Right lung (tissue), 10 donors: Measurements from ENCODE around the gene LHX6. TPM values are rescaled to one million over a fixed set of nuclear protein-coding genes. Genes with fewer than 3 reads are reported as not detected.

Experiments used
- DNase-seq, 2 donors: peaks; one replicate each; pipeline ENCODE4 v3.0.0-alpha.2; 2013
- long read RNA-seq, 8 donors: transcript quantifications; one replicate each; lab custom pipeline, GENCODE V29; 2026
- polyA plus RNA-seq, 5 donors: library from polyadenylated mRNA; unstranded; fragments of 120-200 nt; gene quantifications; one replicate each; pipeline versions ENCODE4 v1.2.1 to v1.2.3, GENCODE V29; 2013; ENCODE audit warnings: inconsistent platforms in 1 of 5, low replicate concordance in 1 of 5; ENCODE audit not compliant: insufficient read length in 5 of 5, insufficient read depth in 1 of 5

Gene LHX6
- 10 to 100 TPM; 16.3 to 21.4 (median 18.2) TPM for polyA plus RNA-seq
- long read RNA-seq, donor 1, partial matches to known transcripts, result 0 of 2 reads
- long read RNA-seq, donor 1, other reads (novel, unspliced or antisense), result 0 of 2 reads
- long read RNA-seq, donor 2, partial matches to known transcripts, result 0 of 3 reads
- long read RNA-seq, donor 2, other reads (novel, unspliced or antisense), result 0 of 3 reads
- long read RNA-seq, donor 3, partial matches to known transcripts, result 13 of 16 reads
- long read RNA-seq, donor 3, other reads (novel, unspliced or antisense), result 0 of 16 reads
- long read RNA-seq, donor 4, partial matches to known transcripts, result 0 of 5 reads
- long read RNA-seq, donor 4, other reads (novel, unspliced or antisense), result 0 of 5 reads
- long read RNA-seq, donor 5, partial matches to known transcripts, result 0 of 5 reads
- long read RNA-seq, donor 5, other reads (novel, unspliced or antisense), result 0 of 5 reads
- long read RNA-seq, donor 6, partial matches to known transcripts, result 0 of 3 reads
- long read RNA-seq, donor 6, other reads (novel, unspliced or antisense), result 0 of 3 reads
- long read RNA-seq, donor 7, partial matches to known transcripts, result 0 of 2 reads
- long read RNA-seq, donor 7, other reads (novel, unspliced or antisense), result 0 of 2 reads
- long read RNA-seq, donor 8, result 0 reads

- DNase-seq, result no peak
Measured at GRCh38 chr9:122228568-122229484, at the start of gene LHX6. TSS of gene LHX6 (minus strand) at chr9:122228957. CDS start at chr9:122228740, 217 bp downstream.

GRCh38 chr9:122277285-122277897 is 48.6 kb upstream of the LHX6 start:
- DNase-seq, result no peak

GRCh38 chr9:122276096-122276495 is 47.3 kb upstream of the LHX6 start:
- DNase-seq, result no peak

GRCh38 chr9:122274055-122274454 is 45.3 kb upstream of the LHX6 start:
- DNase-seq, result no peak

GRCh38 chr9:122268041-122268814 is 39.5 kb upstream of the LHX6 start:
- DNase-seq, result no peak

- no peak for DNase-seq
Measured at GRCh38 chr9:122265149-122265915, 36.6 kb upstream of the LHX6 start.

GRCh38 chr9:122264360-122265148 is 35.8 kb upstream of the LHX6 start, which contains the start of the genes MRRF and RBM18:
TSS of gene MRRF (plus strand) at chr9:122264882. CDS start at chr9:122270892, 6,010 bp downstream.
TSS of gene RBM18 (minus strand) at chr9:122264840. CDS start at chr9:122261492, 3,348 bp downstream.
- DNase-seq, result peak; percentile 94 to 96

- DNase-seq, result no peak
Measured at GRCh38 chr9:122263699-122264349, 35.1 kb upstream of the LHX6 start.

- DNase-seq, result no peak
Measured at GRCh38 chr9:122262073-122262472, 33.3 kb upstream of the LHX6 start.

- peak; percentile 51 to 54 for DNase-seq
Measured at GRCh38 chr9:122261469-122261881, 32.7 kb upstream of the LHX6 start.

- DNase-seq, result no peak
Measured at GRCh38 chr9:122258886-122259415, 30.2 kb upstream of the LHX6 start.

- no peak for DNase-seq
Measured at GRCh38 chr9:122256206-122256605, 27.4 kb upstream of the LHX6 start.

- DNase-seq, result no peak
Measured at GRCh38 chr9:122254761-122255160, 26.0 kb upstream of the LHX6 start.

GRCh38 chr9:122252796-122253195 is 24.0 kb upstream of the LHX6 start:
- DNase-seq, result no peak

- no peak for DNase-seq
Measured at GRCh38 chr9:122251351-122251750, 22.6 kb upstream of the LHX6 start.

GRCh38 chr9:122248448-122248865 is 19.7 kb upstream of the LHX6 start:
- no peak for DNase-seq

- no peak for DNase-seq
Measured at GRCh38 chr9:122246666-122247065, 17.9 kb upstream of the LHX6 start.

- no peak for DNase-seq
Measured at GRCh38 chr9:122244349-122244748, 15.6 kb upstream of the LHX6 start.
